ENCODE results near the gene FEM1C. TPM values are rescaled to one million over a fixed set of nuclear protein-coding genes. Genes with fewer than 3 reads are reported as not detected.

FEM1C gene
- total and polyA plus RNA-seq, 9 of the 15 experiments (the other 6 are each of a cell fraction or from before 2014, with no cell fraction given), result 1.4 to 9.3 (median 4.3) TPM

DNA sequence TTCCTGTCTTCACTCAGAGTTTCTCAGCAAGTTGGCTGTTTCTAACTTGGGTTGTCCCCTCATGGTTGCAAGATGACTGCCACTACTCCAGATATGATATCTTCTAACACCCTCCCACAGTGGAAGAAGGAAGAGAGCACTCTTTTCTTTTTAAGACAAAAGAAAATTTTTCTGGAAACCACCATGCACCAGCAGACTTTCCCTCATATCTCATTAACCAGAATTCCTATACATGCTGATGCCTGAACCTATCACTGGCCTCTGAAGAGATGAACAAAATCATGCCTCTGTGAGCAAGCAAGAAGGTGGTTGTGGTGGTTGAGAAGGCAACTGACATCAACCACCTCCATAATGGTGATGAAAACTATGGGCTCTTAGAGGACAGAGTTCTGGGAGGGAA, 56.8 kb downstream of the FEM1C start:
- Histone ChIP-seq H2AFZ (ENCODE audit: low read depth, low read length) (no peak overlapping the region), H3K4me2 (ENCODE audit: insufficient read depth, low read length) (no peak overlapping the region), H3K36me3 (ENCODE audit: control insufficient read depth, insufficient read depth, low read length) (no peaks in the 10 kb centered on the region), H3K79me2 (ENCODE audit: control insufficient read depth, insufficient read depth, low read length) (no peaks in the 10 kb centered on the region), H3K9me3 (replicated peaks; ENCODE audit: control insufficient read depth, insufficient read depth, low read depth, low read length) (no peaks in the 10 kb centered on the region), H3K4me3 (no peak overlapping the region), H3K4me1 (replicated peaks in 1 of 2; ENCODE audit: control insufficient read depth in 2 of 2, insufficient read depth in 2 of 2, low read length in 2 of 2) (no peaks in the 10 kb centered on the region), H3K9ac (ENCODE audit: insufficient read depth in 1 of 2, low read depth in 2 of 2, low read length in 2 of 2) (no peak overlapping the region), H3K27me3 (ENCODE audit: control insufficient read depth in 2 of 2, insufficient read depth in 2 of 2, low read length in 2 of 2) (peaks cover 0 to 6% of the 10 kb centered on the region in 2 experiments; a peak in 3 of 5 replicates), H4K20me1 (replicated peaks; ENCODE audit: control insufficient read depth, insufficient read depth, low read length) (no peaks in the 10 kb centered on the region), H3K27ac (ENCODE audit: extremely low read depth, low read depth, low read length) (no peak overlapping the region), H3K9me1 (ENCODE audit: control insufficient read depth, insufficient read depth, low read length) (no peaks in the 10 kb centered on the region)
- FAIRE-seq (no peak), DNase-seq (ENCODE audit: extremely low read depth in 1 of 4, low spot score in 3 of 4) (no peak), ATAC-seq (no peak)
- TF ChIP-seq ZNF551 (CRISPR knock-in tag; IDR thresholded peaks at IDR 0.05), result no peak
- TF ChIP-seq CAMTA2 (CRISPR knock-in tag; conservative IDR thresholded peaks at IDR 0.05), result no peak
- no peak for TF ChIP-seq ELK1 (CRISPR knock-in tag; IDR thresholded peaks at IDR 0.05)
- no peak for TF ChIP-seq MYBL2 (IDR thresholded peaks at IDR 0.05; ENCODE audit: low read depth)
- no peak for TF ChIP-seq MYBL2 (CRISPR knock-in tag; IDR thresholded peaks at IDR 0.05; ENCODE audit: borderline replicate concordance)
- TF ChIP-seq PTBP1 (IDR thresholded peaks at IDR 0.05; ENCODE audit: low read depth, low read length), result no peak
- no TSS peak for BruUV-seq (replicated peaks)
- in situ Hi-C loops (cut with MboI), result no loop called here
- ChIA-PET POLR2A (no interaction called here), CTCF (ENCODE audit: low intra/inter-chr PET ratio) (no interaction called here)
- intact Hi-C loops (cut with micrococcal nuclease), result no loop called here

DNA sequence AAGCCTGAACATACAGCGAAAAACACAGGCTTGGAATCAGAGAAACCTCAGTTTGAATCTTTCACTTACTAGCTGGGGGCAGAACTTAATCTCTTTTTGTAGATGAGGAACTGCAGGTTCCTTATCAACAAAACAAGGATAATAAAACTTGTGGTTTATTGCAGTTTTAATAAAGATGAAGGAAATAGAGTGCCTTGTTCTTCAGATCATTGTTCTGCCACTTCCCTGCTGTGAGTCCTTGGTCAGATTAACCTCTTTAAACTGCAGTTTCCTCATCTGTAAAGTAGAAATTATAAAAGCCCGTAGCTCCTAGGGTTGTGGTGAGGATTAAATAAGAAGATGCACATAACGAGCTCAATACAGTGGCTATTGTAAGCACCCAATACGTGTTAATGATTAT, 57.4 kb downstream of the FEM1C start:
- Histone ChIP-seq H3K4me3 (no peak overlapping the region), H3K9me3 (replicated peaks; ENCODE audit: control insufficient read depth, insufficient read depth, low read depth, low read length) (no peaks in the 10 kb centered on the region), H3K27me3 (ENCODE audit: control insufficient read depth in 2 of 2, insufficient read depth in 2 of 2, low read length in 2 of 2) (peaks cover 0 to 6% of the 10 kb centered on the region in 2 experiments; a peak in 3 of 5 replicates), H3K79me2 (ENCODE audit: control insufficient read depth, insufficient read depth, low read length) (no peaks in the 10 kb centered on the region), H3K4me1 (replicated peaks in 1 of 2; ENCODE audit: control insufficient read depth in 2 of 2, insufficient read depth in 2 of 2, low read length in 2 of 2) (no peaks in the 10 kb centered on the region), H3K9ac (ENCODE audit: insufficient read depth in 1 of 2, low read depth in 2 of 2, low read length in 2 of 2) (no peak overlapping the region), H4K20me1 (replicated peaks; ENCODE audit: control insufficient read depth, insufficient read depth, low read length) (no peaks in the 10 kb centered on the region), H2AFZ (ENCODE audit: low read depth, low read length) (no peak overlapping the region), H3K4me2 (ENCODE audit: insufficient read depth, low read length) (no peak overlapping the region), H3K9me1 (ENCODE audit: control insufficient read depth, insufficient read depth, low read length) (no peaks in the 10 kb centered on the region), H3K27ac (ENCODE audit: extremely low read depth, low read depth, low read length) (no peak overlapping the region), H3K36me3 (ENCODE audit: control insufficient read depth, insufficient read depth, low read length) (no peaks in the 10 kb centered on the region)
- WGBS (ENCODE audit: insufficient coverage, low coverage, missing lambda C conversion rate), result 4% methylated on average over 4 of the region's 4 CpGs
- no TSS peak for BruUV-seq (replicated peaks)
- FAIRE-seq (no peak), ATAC-seq (no peak), DNase-seq (ENCODE audit: extremely low read depth in 1 of 4, low spot score in 3 of 4) (no peak)
- CTCF ChIA-PET (ENCODE audit: low intra/inter-chr PET ratio), result no interaction called here
- in situ Hi-C loops (cut with MboI), result no loop called here
- intact Hi-C loops (cut with micrococcal nuclease), result no loop called here
- TF ChIP-seq, protein P1, sequence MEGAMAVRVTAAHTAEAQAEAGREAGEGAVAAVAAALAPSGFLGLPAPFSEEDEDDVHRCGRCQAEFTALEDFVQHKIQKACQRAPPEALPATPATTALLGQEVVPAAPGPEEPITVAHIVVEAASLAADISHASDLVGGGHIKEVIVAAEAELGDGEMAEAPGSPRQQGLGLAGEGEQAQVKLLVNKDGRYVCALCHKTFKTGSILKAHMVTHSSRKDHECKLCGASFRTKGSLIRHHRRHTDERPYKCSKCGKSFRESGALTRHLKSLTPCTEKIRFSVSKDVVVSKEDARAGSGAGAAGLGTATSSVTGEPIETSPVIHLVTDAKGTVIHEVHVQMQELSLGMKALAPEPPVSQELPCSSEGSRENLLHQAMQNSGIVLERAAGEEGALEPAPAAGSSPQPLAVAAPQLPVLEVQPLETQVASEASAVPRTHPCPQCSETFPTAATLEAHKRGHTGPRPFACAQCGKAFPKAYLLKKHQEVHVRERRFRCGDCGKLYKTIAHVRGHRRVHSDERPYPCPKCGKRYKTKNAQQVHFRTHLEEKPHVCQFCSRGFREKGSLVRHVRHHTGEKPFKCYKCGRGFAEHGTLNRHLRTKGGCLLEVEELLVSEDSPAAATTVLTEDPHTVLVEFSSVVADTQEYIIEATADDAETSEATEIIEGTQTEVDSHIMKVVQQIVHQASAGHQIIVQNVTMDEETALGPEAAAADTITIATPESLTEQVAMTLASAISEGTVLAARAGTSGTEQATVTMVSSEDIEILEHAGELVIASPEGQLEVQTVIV (CRISPR knock-in tag; IDR thresholded peaks at IDR 0.05; ENCODE audit: borderline replicate concordance), result no peak
- TF ChIP-seq PYGO2 (tag; IDR thresholded peaks at IDR 0.05), result no peak
- TF ChIP-seq STAT5A (IDR thresholded peaks at IDR 0.05; ENCODE audit: borderline replicate concordance, low read length), result no peak
- no peak for TF ChIP-seq NONO (IDR thresholded peaks at IDR 0.05; ENCODE audit: low read depth in 2 of 2, low read length in 1 of 2)
- no peak for TF ChIP-seq FIP1L1 (IDR thresholded peaks at IDR 0.05; ENCODE audit: low read depth, low read length, poor library complexity, severe bottlenecking)
- POLR2A ChIA-PET, result no interaction called here
